Small intestine (tissue), 16 donors: ENCODE measurements around the gene MOB3B. TPM values are rescaled to one million over a fixed set of nuclear protein-coding genes. Genes with fewer than 3 reads are reported as not detected.

Experiments
- DNase-seq, 2 donors: peaks; one replicate each; pipeline versions ENCODE4 v3.0.0 to v3.0.0-alpha.2; 2013
- FAIRE-seq: peaks from 2 replicates; lab custom pipeline; 2012; peaks lifted over from hg19 to GRCh38; lab: Jason Lieb, UNC
- H3K27ac ChIP-seq, 3 donors: one replicate each; pipeline ENCODE4 v1.5.1; 2013; ENCODE audit warnings: low read length in 2 of 3, mild to moderate bottlenecking in 2 of 3, control low read depth in 1 of 3, inconsistent platforms in 1 of 3, low read depth in 1 of 3, moderate library complexity in 1 of 3
- H3K27me3 ChIP-seq, 3 donors: one replicate each; pipeline ENCODE4 v1.6.1; 2013; ENCODE audit warnings: low read length in 3 of 3, inconsistent platforms in 1 of 3; ENCODE audit not compliant: control insufficient read depth in 3 of 3, insufficient read depth in 3 of 3
- H3K36me3 ChIP-seq, 3 donors: one replicate each; pipeline ENCODE4 v1.6.1; 2013; ENCODE audit warnings: low read length in 3 of 3, inconsistent platforms in 1 of 3, low read depth in 1 of 3, mild to moderate bottlenecking in 1 of 3, moderate library complexity in 1 of 3; ENCODE audit not compliant: control insufficient read depth in 3 of 3, insufficient read depth in 2 of 3
- H3K4me1 ChIP-seq, 3 donors: one replicate each; pipeline ENCODE4 v1.6.1; 2013; ENCODE audit warnings: low read length in 2 of 3, inconsistent platforms in 1 of 3, low read depth in 1 of 3, mild to moderate bottlenecking in 1 of 3, moderate library complexity in 1 of 3; ENCODE audit not compliant: control insufficient read depth in 3 of 3, insufficient read depth in 2 of 3
- H3K4me3 ChIP-seq, 3 donors: one replicate each; pipeline ENCODE4 v1.5.1; 2013; ENCODE audit warnings: low read length in 3 of 3, control low read depth in 1 of 3, inconsistent platforms in 1 of 3, low read depth in 1 of 3, mild to moderate bottlenecking in 1 of 3, moderate library complexity in 1 of 3
- H3K9me3 ChIP-seq, 2 donors: one replicate each; pipeline ENCODE4 v1.6.1; 2013; ENCODE audit warnings: low read depth in 1 of 2, low read length in 1 of 2; ENCODE audit not compliant: control insufficient read depth in 2 of 2, insufficient read depth in 1 of 2
- whole genome bisulfite sequencing, 3 donors: extraction: QIAGEN DNeasy Blood & Tissue Kit; methylation state at CpG; one replicate each; pipeline ENCODE4 v1.1.7; 2013; 5-methylcytosine and 5-hydroxymethylcytosine counted together
- long read RNA-seq, 10 donors: transcript quantifications; one replicate each; lab custom pipeline, GENCODE V29; 2026
- polyA plus RNA-seq, 4 donors: library from polyadenylated mRNA; stranded (reverse) in 3 of 4; unstranded in 1 of 4; fragments of 200-250 nt in 3 of 4; fragments of 120-200 nt in 1 of 4; gene quantifications; one replicate each; pipeline versions ENCODE4 v1.2.1 to v1.2.3, GENCODE V29; 2013
- donor health status: healthy with polysubstance abuse.
- donor health status: control.
- donor health status: control.
- donor health status: Bipolar disorder and iron deficiency.
- donor health status: healthy.

The MOB3B gene
- 10 to 100 TPM; 16.9 to 34.9 (median 19.7) TPM for polyA plus RNA-seq
- long read RNA-seq, donor 1, full-length matches to known transcripts: 17 of 17 reads
- long read RNA-seq, donor 1, partial matches to known transcripts: 0 of 17 reads
- long read RNA-seq, donor 1, other reads (novel, unspliced or antisense): 0 of 17 reads
- long read RNA-seq, donor 2, full-length matches to known transcripts: 4 of 4 reads
- long read RNA-seq, donor 2, partial matches to known transcripts: 0 of 4 reads
- long read RNA-seq, donor 2, other reads (novel, unspliced or antisense): 0 of 4 reads
- long read RNA-seq, donor 3, full-length matches to known transcripts: 9 of 9 reads
- long read RNA-seq, donor 3, partial matches to known transcripts: 0 of 9 reads
- long read RNA-seq, donor 3, other reads (novel, unspliced or antisense): 0 of 9 reads
- long read RNA-seq, donor 4: 0 reads
- long read RNA-seq, donor 5, full-length matches to known transcripts: 1 of 1 reads
- long read RNA-seq, donor 5, partial matches to known transcripts: 0 of 1 reads
- long read RNA-seq, donor 5, other reads (novel, unspliced or antisense): 0 of 1 reads
- long read RNA-seq, donor 6, full-length matches to known transcripts: 8 of 8 reads
- long read RNA-seq, donor 6, partial matches to known transcripts: 0 of 8 reads
- long read RNA-seq, donor 6, other reads (novel, unspliced or antisense): 0 of 8 reads
- long read RNA-seq, donor 7: 0 reads
- long read RNA-seq, donor 8: 0 reads
- long read RNA-seq, donor 9, full-length matches to known transcripts: 1 of 1 reads
- long read RNA-seq, donor 9, partial matches to known transcripts: 0 of 1 reads
- long read RNA-seq, donor 9, other reads (novel, unspliced or antisense): 0 of 1 reads
- long read RNA-seq, donor 10, full-length matches to known transcripts: 6 of 6 reads
- long read RNA-seq, donor 10, partial matches to known transcripts: 0 of 6 reads
- long read RNA-seq, donor 10, other reads (novel, unspliced or antisense): 0 of 6 reads

DNA sequence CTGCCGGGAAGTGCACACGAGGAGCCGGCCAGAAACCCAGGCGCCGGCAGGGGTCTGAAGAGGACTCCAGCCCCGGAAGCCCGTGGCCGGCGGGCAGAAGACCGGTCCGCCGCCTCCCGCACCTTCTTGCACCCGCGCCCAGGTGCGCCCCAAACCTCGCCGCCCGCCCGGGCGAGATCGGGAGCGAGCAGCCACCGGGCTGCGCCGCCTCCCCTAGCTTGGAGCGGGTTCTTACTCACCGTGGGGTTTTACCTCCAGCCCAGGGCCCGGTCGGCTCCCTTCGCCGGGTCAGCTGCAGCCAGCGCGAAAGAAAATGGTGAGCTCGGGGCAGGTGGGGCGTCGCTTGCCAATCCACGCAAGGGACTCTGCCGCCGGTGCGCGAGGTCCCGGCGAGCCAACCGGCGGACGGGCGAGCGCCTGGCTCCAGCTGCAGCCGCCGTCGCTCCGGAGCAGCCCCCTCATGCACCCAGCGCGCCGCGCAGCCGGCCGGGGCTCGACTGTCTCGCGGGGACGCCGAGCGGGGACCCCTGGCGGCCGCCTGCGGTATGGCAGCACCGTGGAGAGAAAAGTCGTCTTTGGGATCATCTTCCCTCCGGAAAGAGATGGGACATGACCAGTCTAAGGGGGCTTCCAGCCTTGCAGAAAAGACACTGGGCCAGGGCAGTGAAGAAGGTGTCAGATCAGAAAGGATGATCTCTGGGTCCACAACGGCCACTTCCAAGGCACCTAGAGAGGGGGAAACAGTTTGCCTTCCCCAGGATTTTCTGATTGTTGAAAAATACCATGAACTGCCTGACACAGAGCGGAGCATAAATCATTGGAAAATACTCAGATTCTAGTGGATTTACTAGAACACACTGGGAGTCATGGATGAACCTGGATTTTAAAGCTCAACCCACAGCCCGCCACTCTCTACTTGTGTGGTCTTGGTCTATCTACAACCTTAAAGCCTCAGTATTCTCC lies at the start of gene MOB3B:
Gene MOB3B, minus strand, starts transcription at position 499 of the 963 bp plus-strand sequence. CDS start 74,264 bp downstream, outside the sequence.
- H3K4me1 ChIP-seq: peaks cover under 1 to 8% (median 2%) of the 10 kb centered on the region in 3 donors
- H3K4me3 ChIP-seq: peak within 1 kb of the TSS; percentile 75 to 89 (median 82)
- FAIRE-seq (no peak), DNase-seq (peak; percentile 74 to 92)
- no peaks in the 10 kb centered on the region for H3K27me3 ChIP-seq
- H3K27ac ChIP-seq: peak within 1 kb of the TSS; percentile 86 to 96 (median 94)
- no peaks in the 10 kb centered on the region for H3K9me3 ChIP-seq
- peaks cover 0 to 2% (median 0%) of the 10 kb centered on the region in 3 donors for H3K36me3 ChIP-seq
- 3 to 5% (median 3%) methylated on average over 47 to 74 of the region's 74 CpGs for WGBS, 3 donors

DNA sequence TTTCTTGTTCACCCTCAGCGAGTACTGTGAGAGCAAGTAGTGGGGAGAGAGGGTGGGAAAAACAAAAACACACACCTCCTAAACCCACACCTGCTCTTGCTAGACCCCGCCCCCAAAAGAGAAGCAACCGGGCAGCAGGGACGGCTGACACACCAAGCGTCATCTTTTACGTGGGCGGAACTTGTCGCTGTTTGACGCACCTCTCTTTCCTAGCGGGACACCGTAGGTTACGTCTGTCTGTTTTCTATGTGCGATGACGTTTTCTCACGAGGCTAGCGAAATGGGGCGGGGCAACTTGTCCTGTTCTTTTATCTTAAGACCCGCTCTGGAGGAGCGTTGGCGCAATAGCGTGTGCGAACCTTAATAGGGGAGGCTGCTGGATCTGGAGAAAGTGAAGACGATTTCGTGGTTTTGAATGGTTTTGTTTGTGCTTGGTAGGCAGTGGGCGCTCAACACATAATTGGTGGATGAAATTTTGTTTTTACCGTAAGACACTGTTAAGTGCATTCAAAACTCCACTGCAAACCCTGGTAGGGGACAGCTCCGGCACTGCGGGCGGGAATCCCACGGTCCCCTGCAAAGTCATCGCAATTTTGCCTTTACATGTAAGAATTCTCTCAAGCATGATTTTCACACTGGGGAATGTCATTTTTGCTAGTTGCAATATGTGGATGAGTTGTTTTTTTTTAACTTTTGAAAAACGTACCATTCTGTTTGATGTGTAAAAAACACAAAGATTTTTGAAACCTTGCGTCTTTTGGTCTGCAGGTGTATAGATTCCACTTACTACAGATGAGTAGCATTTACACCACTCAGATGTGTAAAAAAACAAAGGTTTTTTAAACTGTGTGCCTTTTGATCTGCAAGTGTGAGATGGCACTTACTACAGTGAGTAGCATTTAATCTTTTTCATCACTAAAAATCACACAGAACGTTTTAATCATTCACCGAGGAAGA lies 44.3 kb upstream of the MOB3B start:
- H3K9me3 ChIP-seq: peaks cover 0 to 17% of the 10 kb centered on the region in 2 donors
- H3K36me3 ChIP-seq: no peaks in the 10 kb centered on the region
- peaks cover 0 to 11% (median 0%) of the 10 kb centered on the region in 3 donors for H3K4me1 ChIP-seq
- H3K27ac ChIP-seq: peak overlapping the region; percentile 76 to 99 (median 97)
- whole genome bisulfite sequencing, 3 donors: 1 to 2% (median 1%) methylated on average over 34 to 35 of the region's 35 CpGs
- DNase-seq (peak; percentile 99 to 100), FAIRE-seq (peak; percentile 85)
- peak overlapping the region; percentile 68 to 83 (median 82) for H3K4me3 ChIP-seq
- no peaks in the 10 kb centered on the region for H3K27me3 ChIP-seq

DNA sequence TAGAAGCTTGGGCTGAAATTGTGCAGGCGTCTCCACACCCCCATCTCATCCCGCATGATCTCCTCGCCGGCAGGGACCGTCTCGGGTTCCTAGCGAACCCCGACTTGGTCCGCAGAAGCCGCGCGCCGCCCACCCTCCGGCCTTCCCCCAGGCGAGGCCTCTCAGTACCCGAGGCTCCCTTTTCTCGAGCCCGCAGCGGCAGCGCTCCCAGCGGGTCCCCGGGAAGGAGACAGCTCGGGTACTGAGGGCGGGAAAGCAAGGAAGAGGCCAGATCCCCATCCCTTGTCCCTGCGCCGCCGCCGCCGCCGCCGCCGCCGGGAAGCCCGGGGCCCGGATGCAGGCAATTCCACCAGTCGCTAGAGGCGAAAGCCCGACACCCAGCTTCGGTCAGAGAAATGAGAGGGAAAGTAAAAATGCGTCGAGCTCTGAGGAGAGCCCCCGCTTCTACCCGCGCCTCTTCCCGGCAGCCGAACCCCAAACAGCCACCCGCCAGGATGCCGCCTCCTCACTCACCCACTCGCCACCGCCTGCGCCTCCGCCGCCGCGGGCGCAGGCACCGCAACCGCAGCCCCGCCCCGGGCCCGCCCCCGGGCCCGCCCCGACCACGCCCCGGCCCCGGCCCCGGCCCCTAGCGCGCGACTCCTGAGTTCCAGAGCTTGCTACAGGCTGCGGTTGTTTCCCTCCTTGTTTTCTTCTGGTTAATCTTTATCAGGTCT lies 43.5 kb upstream of the MOB3B start, which contains the start of gene C9orf72:
Gene C9orf72, minus strand, starts transcription at position 564 of the 716 bp plus-strand sequence. CDS start 6,361 bp downstream, outside the sequence.
- peak within 1 kb of the TSS; percentile 91 to 99 (median 97) for H3K27ac ChIP-seq
- H3K27me3 ChIP-seq: no peaks in the 10 kb centered on the region
- H3K4me3 ChIP-seq: peak within 1 kb of the TSS; percentile 68 to 83 (median 82)
- FAIRE-seq (no peak), DNase-seq (no peak)
- 0 to 1% (median 0%) methylated on average over 48 to 72 of the region's 72 CpGs for WGBS, 3 donors
- H3K9me3 ChIP-seq: peaks cover 0 to 17% of the 10 kb centered on the region in 2 donors
- H3K36me3 ChIP-seq: no peaks in the 10 kb centered on the region
- peaks cover 0 to 11% (median 0%) of the 10 kb centered on the region in 3 donors for H3K4me1 ChIP-seq

DNA sequence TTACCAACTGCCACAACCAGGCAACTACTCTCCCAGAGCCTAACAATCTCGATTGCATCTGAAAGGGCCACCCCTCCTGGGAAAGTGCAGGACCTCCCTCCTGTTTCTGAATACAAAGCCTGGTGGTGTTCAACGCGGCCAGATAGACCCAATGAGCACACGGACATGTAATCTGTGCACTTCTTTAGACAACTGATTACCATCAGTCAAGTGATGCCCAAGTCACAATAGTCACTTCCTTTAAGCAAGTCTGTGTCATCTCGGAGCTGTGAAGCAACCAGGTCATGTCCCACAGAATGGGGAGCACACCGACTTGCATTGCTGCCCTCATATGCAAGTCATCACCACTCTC lies 42.9 kb upstream of the MOB3B start:
- Histone ChIP-seq H3K4me1 (peaks cover 0 to 11% (median 0%) of the 10 kb centered on the region in 3 donors), H3K27me3 (no peaks in the 10 kb centered on the region), H3K36me3 (no peaks in the 10 kb centered on the region), H3K9me3 (peaks cover 0 to 15% of the 10 kb centered on the region in 2 donors), H3K27ac (peak overlapping the region; percentile 91 to 99 (median 92)), H3K4me3 (peak overlapping the region; percentile 68 to 83 (median 82))
- 1 to 2% (median 2%) methylated on average over 6 of the region's 6 CpGs for WGBS, 3 donors
- no peak for FAIRE-seq
- DNase-seq: peak; percentile 63 to 80

DNA sequence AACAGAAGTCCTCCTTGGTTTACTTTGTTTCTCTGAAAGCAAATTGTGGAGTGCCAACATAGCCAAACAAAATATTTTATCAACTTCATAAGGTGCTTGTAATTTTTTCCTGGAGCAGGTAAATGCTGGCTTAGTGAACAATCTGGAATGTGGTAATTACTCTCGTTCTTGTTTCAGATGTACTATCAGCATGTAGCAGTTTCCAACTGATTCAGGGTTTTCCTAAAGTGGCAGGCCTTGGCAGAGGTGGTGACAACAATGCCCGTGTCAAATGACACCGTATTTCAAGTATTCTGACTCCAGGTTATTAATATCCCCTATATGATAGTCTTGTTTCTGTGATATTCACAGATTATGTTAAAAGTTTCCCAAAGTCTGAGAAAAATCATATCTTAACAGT lies 42.4 kb upstream of the MOB3B start:
- peak overlapping the region in 2 of 3 donors; percentile 92 to 99 for H3K27ac ChIP-seq
- H3K4me1 ChIP-seq: peaks cover 0 to 11% (median 0%) of the 10 kb centered on the region in 3 donors
- peaks cover 0 to 13% of the 10 kb centered on the region in 2 donors for H3K9me3 ChIP-seq
- DNase-seq (peak in 1 of 2 donors; percentile 35), FAIRE-seq (no peak)
- 23 to 50% (median 27%) methylated on average over 3 of the region's 3 CpGs for WGBS, 3 donors
- H3K36me3 ChIP-seq: peaks cover 0 to 2% (median 0%) of the 10 kb centered on the region in 3 donors
- peak overlapping the region in 1 of 3 donors; percentile 83 for H3K4me3 ChIP-seq
- no peaks in the 10 kb centered on the region for H3K27me3 ChIP-seq

DNA sequence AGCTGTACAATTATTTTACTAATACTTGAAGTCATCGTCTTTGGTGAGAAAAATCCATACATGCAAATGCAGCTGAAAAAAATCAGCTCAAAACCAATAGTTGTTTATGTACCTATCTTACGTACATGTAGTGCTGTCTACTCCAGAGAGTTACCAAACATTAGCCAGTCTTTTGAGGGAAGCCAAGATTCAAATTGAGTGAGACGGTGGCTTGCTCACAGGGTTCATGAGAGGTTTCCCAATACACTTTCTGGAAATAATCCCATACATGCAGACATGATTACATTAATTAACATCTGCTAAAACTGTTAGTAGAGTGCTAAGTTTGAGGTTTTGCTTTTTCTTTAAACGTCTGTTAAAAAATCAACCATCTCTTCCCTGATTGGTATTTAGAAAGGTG lies 41.4 kb upstream of the MOB3B start:
- Histone ChIP-seq H3K36me3 (peaks cover 0 to 3% (median 0%) of the 10 kb centered on the region in 3 donors), H3K4me3 (no peak overlapping the region), H3K4me1 (peaks cover 0 to 11% (median 0%) of the 10 kb centered on the region in 3 donors), H3K27ac (no peak overlapping the region), H3K27me3 (no peaks in the 10 kb centered on the region), H3K9me3 (peaks cover 0 to 7% of the 10 kb centered on the region in 2 donors)
- 86 to 94% (median 92%) methylated on average over 4 of the region's 4 CpGs for WGBS, 3 donors
- no peak for DNase-seq
- FAIRE-seq: no peak
